NCI-H128 (cell line): ENCODE data around the gene ERG28.

Source experiments
- DNase-seq: peaks from one replicate; lab custom pipeline; 2025; ENCODE audit not compliant: unreplicated experiment; lab: John Stamatoyannopoulos, UW

ERG28 gene

GRCh38 chr14:75660238-75660629, 442 bp downstream of the ERG28 start:
- DNase-seq = no peak

GRCh38 chr14:75658957-75659356, 1.7 kb downstream of the ERG28 start:
- no peak for DNase-seq

GRCh38 chr14:75657331-75657730, 3.3 kb downstream of the ERG28 start:
- DNase-seq = no peak

- DNase-seq = no peak
Observed at GRCh38 chr14:75655235-75655634, 5.4 kb downstream of the ERG28 start.

- DNase-seq = peak; percentile 36
Observed at GRCh38 chr14:75654127-75654732, 6.4 kb downstream of the ERG28 start.

- DNase-seq = no peak
Observed at GRCh38 chr14:75653563-75653962, 7.1 kb downstream of the ERG28 start.

- no peak for DNase-seq
Observed at GRCh38 chr14:75650253-75651058, 10.2 kb downstream of the ERG28 start.

- DNase-seq = no peak
Observed at GRCh38 chr14:75649773-75650172, 10.9 kb downstream of the ERG28 start.

GRCh38 chr14:75649337-75649736, 11.3 kb downstream of the ERG28 start:
- no peak for DNase-seq

- DNase-seq = no peak
Observed at GRCh38 chr14:75648066-75648838, 12.4 kb downstream of the ERG28 start.

GRCh38 chr14:75647640-75648039, 13.0 kb downstream of the ERG28 start:
- no peak for DNase-seq

GRCh38 chr14:75646762-75647161, 13.9 kb downstream of the ERG28 start:
- no peak for DNase-seq

- no peak for DNase-seq
Observed at GRCh38 chr14:75645056-75645455, 15.6 kb downstream of the ERG28 start.

GRCh38 chr14:75643985-75644384, 16.7 kb downstream of the ERG28 start:
- no peak for DNase-seq

- no peak for DNase-seq
Observed at GRCh38 chr14:75640876-75641275, 19.8 kb downstream of the ERG28 start.

GRCh38 chr14:75636100-75636692, 24.5 kb downstream of the ERG28 start:
- DNase-seq = no peak

- no peak for DNase-seq
Observed at GRCh38 chr14:75634848-75635247, 25.8 kb downstream of the ERG28 start.

- no peak for DNase-seq
Observed at GRCh38 chr14:75631453-75631831, 29.2 kb downstream of the ERG28 start.

GRCh38 chr14:75630695-75631452, 29.8 kb downstream of the ERG28 start:
- DNase-seq = no peak

- DNase-seq = no peak
Observed at GRCh38 chr14:75628816-75629215, 31.9 kb downstream of the ERG28 start.

GRCh38 chr14:75627406-75627805, 33.3 kb downstream of the ERG28 start:
- no peak for DNase-seq
